GM23248 (cell line): Measurements from ENCODE around the gene HSPB7.
"Not testable (repeated sequence)": the region's sequence is repeated elsewhere in the genome, so short reads cannot be mapped to it uniquely, and the experiment has no call there.

Experiments
- EZH2 ChIP-seq: fragments of 200-600 bp; sonication (generic); IDR thresholded peaks from 2 replicates; pipeline ENCODE4 v1.6.1; 2018; ENCODE audit warnings: antibody characterized with exemption, mild to moderate bottlenecking; ENCODE audit not compliant: insufficient read depth, poor library complexity, severe bottlenecking
- EZH2phosphoT487 ChIP-seq: fragments of 200-600 bp; sonication (generic); IDR thresholded peaks from 2 replicates; pipeline ENCODE4 v1.6.1; 2018; ENCODE audit warnings: antibody characterized with exemption, moderate library complexity, mild to moderate bottlenecking, low read depth; ENCODE audit not compliant: insufficient read depth

DNA sequence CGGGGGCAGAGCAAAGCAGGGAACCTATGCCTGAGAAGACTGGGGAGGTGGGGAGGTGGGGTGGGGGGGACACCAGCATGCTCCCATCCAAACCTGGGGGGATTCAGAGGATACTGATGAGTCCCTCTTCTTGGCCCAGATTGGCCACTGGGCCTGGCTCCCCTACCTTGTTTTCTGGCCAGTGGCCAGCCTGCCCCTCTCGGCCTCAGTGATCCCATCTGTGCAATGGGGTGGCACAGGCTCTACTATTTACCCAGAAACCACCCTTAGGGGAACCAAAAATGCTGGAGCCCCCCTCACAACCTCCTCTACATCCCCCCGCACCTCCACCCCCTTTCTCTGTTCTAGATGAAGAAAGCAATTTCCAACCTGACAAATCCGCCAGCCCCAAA, 38.7 kb upstream of the HSPB7 start:
- not testable (repeated sequence) for TF ChIP-seq EZH2, EZH2phosphoT487
